H1 (cell line): ENCODE measurements around the gene DDX4. TPM values are rescaled to one million over a fixed set of nuclear protein-coding genes. Genes with fewer than 3 reads are reported as not detected.

Experiments used
- ASH2L ChIP-seq: fragments of 200-600, 300-600 bp; sonication (generic); IDR thresholded peaks from one replicate; pipeline ENCODE4 v1.7.1; 2017; ENCODE audit warnings: low read length
- HDAC2 ChIP-seq, 2 experiments: fragments of 300-600 bp in 1 of 2; sonication (generic) in 1 of 2; IDR thresholded peaks; 2 replicates each; pipeline ENCODE4 v1.6.1; 2011 to 2012; ENCODE audit warnings: low read depth in 2 of 2, low read length in 2 of 2, mild to moderate bottlenecking in 2 of 2, moderate library complexity in 2 of 2, borderline replicate concordance in 1 of 2, inconsistent platforms in 1 of 2
- KDM5A ChIP-seq: fragments of 200-600 bp; IDR thresholded peaks from 2 replicates; pipeline ENCODE4 v1.7.1; 2012; ENCODE audit warnings: mild to moderate bottlenecking, low read length, inconsistent platforms, mixed read lengths
- SIX5 ChIP-seq: IDR thresholded peaks from 2 replicates; pipeline ENCODE4 v1.6.1; 2011; ENCODE audit warnings: mild to moderate bottlenecking, low read depth, low read length
- TAF1 ChIP-seq: IDR thresholded peaks from 2 replicates; pipeline ENCODE4 v1.6.1; 2011; ENCODE audit warnings: mild to moderate bottlenecking, low read depth, low read length
- polyA plus RNA-seq, 7 experiments: library from polyadenylated mRNA; depleted of rRNA in 3 of 7; stranded (reverse) in 5 of 7; unstranded in 2 of 7; fragments of >200 nt in 5 of 7; fragments of 200-250 nt in 2 of 7; gene quantifications; 1 replicate in 5 of 7; 2 replicates in 1 of 7; 4 replicates in 1 of 7; pipeline versions ENCODE4 v1.2.1 to v1.2.3, GENCODE V29; 2011 to 2013; ENCODE audit warnings: missing spikeins in 2 of 7, mixed read lengths in 2 of 7
- total RNA-seq: library from RNA; stranded (reverse); fragmentation: NEBNext Ultra II Directional; extraction: Animal tissue kit (Norgen Biotek cat#: 25700); gene quantifications from 2 replicates; pipeline ENCODE4 v1.2.1, GENCODE V29; 2021
- TF ChIP-seq, protein P1 (sequence below): IDR thresholded peaks from 2 replicates; pipeline ENCODE4 v1.6.1; 2012; ENCODE audit warnings: inconsistent platforms

Gene DDX4
- total and polyA plus RNA-seq, 2 of the 8 experiments (the other 6 are each of a cell fraction or from before 2014, with no cell fraction given), result 0.15 TPM; not detected in 1

- no peak for TF ChIP-seq SIX5
- TF ChIP-seq, protein P1, sequence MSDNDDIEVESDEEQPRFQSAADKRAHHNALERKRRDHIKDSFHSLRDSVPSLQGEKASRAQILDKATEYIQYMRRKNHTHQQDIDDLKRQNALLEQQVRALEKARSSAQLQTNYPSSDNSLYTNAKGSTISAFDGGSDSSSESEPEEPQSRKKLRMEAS, result no peak
- TF ChIP-seq HDAC2 (IDR thresholded peaks at IDR 0.05; ENCODE audit: borderline replicate concordance in 1 of 2, low read depth in 2 of 2, low read length in 2 of 2), result no peak
- TF ChIP-seq KDM5A, result no peak
- no peak for TF ChIP-seq TAF1
- no peak for TF ChIP-seq ASH2L
Observed at GRCh38 chr5:55848783-55849182, 110.9 kb downstream of the DDX4 start (continued).
